SK-N-SH (cell line): ENCODE results near the gene TMEM132E.

Source experiments
- NFIC ChIP-seq: IDR thresholded peaks from 2 replicates; pipeline ENCODE4 v1.4.0; 2012; ENCODE audit warnings: borderline replicate concordance
- TAF1 ChIP-seq: IDR thresholded peaks from 2 replicates; pipeline ENCODE4 v1.6.1; 2012; ENCODE audit warnings: low read depth, mild to moderate bottlenecking, low read length, moderate library complexity, borderline replicate concordance

GRCh38 chr17:34581446-34582184 is 2.2 kb downstream of the TMEM132E start:
- TF ChIP-seq NFIC (no peak), TAF1 (no peak)
